ENCODE data around the gene CGNL1.

The CGNL1 gene

DNA sequence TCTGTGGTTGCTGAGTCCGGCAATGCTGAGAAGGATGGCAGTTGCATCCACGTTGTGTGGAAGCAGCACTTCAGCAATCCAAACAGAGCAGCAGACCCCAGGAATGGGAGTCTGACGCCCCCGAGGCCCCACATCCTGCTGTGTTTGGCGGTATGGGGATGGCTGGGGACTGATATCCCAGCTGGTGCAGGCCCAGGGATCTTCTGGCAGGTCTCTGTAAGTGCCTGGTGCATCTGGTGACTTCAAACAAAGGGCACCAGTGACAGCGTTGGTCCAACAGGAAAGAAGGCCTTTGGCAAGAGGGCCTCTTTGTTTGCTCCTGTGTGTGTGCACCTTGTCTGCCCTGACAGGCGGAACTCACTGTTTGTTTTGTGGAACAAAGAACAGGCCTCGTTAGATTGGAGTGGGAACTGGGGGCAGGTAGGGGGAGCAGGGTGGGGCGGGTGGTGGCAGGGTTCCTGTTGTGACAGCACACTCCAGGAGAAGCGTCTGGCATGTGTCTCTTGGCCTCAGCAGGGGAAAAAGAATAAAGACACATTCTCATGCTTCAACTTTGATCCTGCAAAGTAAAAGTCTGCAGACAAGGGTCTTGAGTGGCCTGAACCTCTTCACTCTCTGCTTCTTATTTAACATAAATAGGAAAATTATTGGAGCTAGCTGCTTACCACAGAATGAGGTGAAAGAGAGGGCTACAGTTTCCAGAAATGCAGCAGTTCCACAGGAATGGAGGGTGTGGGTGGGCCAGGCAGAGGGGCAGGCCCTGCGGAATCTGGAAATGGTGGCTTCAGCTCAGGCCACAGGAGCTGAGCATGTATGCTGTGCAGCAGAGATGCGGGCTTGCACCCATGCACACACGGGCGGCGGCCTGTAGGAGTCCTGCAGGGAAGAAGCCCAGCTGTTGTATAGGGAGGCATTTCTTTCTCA is 120.9 kb downstream of the CGNL1 start:
- DNase-seq (ENCODE audit: low spot score): peak; percentile 84

DNA sequence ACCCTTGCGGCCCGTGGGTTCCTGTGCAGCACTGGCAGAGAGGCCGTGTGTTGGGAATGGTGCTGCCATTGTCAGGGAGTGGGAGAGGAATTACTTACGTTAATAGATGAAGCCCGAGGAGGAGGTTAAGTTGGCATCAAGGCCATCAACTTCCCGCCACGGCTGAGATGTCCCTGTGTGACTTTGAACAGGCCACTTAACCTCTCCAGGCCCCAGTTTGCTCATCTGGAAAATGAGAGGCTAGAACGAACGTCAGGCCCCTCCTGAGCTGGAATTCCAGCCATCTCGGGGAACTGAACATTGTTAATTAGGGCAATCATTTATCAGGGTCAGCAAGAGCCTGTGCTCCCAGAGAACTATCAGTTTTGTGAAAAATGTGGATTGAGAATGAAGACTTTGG is 124.0 kb downstream of the CGNL1 start:
- DNase-seq (ENCODE audit: low spot score): no peak

DNA sequence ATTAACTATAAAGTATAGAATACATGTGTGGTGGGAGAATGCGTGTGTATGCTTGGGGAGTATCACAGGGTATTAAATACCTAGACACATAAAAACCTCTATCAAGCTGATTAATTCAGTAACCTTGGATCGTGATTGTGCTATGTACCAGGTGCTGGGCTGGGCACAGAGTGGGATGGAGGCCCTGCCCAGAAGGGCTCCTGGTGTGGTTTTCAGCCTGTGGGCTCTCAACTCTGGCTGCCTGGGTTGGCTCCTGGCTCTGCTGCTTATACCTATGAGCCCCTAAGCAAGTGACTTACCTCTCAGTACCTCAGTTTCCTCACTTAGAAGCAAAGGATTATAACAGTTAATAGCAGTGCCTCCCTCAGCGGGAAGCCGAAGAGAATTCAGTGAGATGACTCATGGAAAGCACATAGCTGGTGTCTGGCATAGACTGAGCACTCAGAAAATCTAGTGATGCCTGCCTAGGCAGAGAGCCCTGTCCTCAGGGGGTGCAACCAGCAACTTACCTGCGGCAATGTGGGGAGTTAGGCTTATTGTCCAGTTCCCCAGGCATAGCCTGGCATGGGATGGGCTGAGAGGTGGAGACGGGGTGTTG is 124.8 kb downstream of the CGNL1 start:
- no peak for DNase-seq (ENCODE audit: low spot score)

DNA sequence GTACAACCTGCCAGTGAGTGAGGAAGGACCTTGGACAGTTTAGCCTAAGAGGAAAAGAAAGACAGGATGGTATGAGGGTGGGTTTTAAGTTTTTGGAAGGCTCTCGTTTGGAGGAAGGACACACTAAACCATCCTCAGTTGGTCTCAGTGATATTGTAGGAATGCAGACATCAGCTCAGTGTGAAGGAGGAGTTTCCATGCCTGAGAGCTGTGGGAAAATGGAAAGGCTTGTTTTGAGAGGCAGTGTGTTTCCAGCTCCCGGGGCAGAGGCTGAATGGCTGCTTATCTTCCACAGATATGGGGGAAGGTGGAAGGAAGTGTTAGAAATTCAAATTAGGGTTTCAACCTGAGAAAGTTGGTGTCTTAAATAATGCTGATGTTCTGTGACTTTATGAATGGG is 125.8 kb downstream of the CGNL1 start:
- DNase-seq (ENCODE audit: low spot score): no peak

DNA sequence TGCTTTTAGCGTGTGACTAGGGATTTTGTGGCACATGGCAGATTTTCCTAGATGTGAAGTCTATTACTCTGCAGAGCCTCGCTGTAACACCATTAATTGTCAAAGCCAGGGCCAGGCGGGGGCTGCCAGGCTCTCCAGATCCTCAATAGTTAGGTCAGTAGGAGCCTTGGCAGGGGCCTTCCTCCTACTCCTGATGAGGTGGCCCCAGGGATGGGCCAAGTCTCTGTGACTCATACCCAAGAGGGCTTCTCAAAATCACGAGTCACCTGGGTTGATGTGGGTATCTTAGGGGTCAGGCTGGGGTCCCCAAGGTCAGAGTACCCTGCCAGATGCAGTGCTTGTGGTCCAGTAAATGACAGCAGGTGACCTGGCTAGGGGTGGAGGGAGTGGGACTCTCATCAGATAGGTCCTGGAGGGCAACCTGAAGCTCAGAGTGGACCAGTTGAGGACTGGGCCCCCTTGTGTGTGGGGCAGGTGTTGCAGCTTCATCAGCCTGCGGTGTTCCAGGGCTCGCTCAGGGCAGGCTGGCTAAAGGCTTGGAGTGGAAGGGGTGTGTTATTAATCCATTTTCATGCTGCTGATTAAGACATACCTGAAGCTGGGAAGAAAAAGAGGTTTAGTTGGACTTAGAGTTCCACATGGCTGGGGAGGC is 126.9 kb downstream of the CGNL1 start:
- DNase-seq (ENCODE audit: low spot score): no peak

DNA sequence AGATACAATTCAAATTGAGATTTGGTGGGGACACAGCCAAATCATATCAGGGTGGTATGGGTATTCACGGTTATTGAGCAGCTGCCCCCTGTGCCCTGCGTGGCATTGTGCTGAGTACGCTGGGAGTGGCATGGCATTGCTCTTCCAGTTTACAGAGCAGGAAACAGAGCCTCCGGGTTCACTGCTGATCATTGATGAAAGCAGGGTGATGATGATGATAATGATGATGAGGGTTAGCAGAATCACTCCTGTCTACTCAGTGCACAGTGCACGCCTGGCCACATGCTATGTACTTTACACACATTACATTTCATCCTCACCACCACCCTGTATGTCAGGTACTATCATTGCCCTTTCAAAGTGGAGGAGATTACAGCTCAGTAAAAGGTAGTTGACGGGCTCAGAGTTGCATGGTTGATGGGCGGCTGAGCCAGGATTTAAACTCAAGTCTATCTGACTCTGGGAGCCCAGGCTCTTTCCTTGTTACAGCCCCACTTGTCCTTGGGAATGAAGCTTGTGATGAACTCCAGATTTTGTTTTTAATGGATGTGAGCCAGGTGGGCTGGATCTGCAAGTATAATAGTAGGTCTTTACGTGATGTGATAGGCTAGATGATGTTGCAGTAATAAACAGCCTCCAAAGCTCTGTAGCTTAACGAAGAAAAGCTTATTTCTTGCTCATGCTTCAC is 127.8 kb downstream of the CGNL1 start:
- DNase-seq (ENCODE audit: low spot score): no peak

DNA sequence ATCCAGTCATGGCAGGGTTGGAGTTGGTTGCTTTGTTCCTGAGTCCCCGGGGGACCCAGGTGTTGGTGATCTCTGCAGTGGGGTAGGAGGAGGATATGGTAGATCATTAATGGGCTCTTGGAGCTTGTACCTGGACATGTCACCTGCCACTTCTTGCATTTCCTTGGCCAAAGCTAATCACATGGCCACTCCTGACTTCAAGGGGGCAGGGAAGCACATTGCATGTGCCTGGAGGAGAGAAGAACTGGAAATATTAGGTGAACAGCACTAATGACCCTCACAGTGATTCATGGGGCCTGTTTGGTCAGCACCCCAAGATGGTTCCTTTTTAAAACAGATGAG is 128.3 kb downstream of the CGNL1 start:
- no peak for DNase-seq (ENCODE audit: low spot score)

DNA sequence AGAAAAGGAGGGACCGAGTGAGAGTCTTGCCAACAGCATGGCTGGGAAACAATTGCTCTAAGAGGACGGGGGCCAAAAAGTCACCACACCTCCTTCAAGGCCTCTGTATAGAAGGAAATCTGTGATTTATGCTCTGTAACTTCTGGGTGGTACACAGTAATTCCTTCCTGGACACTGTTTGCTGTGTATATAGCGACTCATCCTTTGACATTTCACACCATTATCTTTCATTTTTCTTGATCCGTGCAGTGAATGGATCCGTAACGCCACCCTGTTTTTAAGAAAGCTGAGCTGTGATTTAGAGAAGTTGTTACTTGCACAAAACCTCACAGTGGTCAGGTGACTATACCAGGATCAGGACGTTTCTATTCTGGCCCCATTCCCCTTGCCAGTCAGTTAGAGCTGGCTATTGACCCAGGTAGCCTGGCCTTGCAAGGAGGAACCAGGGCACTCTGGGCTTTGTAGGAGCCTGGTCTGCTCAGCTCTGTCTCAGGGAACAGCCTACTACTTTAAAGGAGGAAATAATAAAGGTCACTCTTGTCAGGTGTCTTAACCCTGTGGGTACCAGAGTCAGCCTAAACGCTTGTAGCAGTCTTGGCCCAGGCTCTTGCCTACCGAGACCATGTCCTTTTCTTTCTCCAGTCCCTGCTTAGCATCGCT is 128.9 kb downstream of the CGNL1 start:
- no peak for DNase-seq (ENCODE audit: low spot score)

DNA sequence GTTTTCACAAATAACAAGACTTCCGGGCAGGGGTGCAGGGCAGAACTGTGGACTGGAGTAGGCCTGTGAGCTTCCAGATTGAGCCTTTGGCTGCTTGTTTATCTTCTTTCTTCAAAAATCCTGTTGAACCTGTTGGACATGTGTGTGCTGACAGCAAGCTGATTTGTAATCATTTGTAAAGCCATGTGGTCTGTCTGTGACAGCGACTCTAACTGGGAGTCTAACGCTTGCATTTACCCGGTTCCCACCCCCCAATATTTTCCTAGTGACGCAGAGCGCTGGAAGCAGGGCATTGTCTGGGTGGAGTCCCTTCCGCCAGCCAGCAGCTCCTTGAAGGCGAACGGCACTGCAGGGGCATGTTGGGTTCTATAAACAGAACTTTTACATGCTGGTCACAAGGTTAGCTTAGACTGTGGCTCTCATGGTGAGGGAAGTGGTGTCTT is 129.7 kb downstream of the CGNL1 start:
- DNase-seq (ENCODE audit: low spot score): no peak

DNA sequence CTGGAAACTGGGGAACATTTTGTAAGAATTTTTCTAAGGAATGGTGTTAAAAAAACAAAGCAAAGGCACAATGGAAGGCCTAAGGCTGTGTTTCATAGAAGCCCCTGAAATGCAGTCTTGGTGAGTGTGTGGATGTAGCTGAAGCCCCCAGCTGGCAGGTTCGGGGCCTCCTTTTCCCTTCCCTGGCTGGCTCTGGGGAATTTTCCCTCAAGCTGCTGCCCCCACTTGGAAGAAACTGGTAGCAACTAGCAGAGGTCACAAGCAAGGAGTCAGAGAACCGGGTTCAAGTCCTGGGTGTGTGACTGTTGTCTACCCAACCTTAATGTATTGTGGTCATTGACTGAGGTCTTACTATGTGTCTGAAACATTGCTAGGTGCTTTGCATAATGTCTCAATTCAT is 130.1 kb downstream of the CGNL1 start:
- DNase-seq (ENCODE audit: low spot score): no peak

DNA sequence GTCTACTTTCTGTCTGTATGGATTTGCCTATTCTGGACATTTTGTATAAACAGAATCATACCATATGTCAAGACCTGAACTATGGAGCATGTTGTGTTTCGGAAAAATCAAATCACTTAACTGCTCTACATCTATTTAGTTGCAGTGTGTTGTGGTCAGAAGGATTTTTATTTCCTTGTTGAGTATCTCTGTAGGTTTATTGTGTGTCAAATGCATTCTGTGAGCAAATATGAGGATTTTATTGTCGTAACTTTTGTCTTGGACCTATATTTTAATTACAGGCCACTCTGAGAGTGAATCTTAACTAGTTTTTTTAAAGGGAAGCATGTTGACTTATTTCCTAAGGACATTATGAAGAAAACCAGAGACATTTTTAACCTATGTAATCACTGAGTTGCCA is 130.8 kb downstream of the CGNL1 start:
- no peak for DNase-seq (ENCODE audit: low spot score)

DNA sequence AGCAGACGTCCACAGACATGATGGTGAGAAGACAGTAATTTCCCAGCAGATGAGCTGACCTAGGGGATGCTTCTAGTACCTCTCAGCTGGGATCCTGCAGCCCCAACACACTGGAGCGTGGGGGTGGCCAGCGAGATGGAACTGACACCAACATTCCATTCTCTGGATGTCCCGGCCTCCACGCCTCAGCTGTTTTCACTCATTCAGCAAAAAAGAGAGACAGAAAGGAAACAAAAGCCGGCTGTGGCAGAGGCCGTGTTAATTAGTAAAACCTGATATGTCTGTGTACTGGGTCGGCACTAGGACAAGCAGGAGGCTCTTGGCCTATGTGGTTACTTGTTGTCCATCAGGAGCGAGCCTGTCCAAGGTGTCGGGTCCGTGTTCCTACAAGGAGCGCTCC is 132.8 kb downstream of the CGNL1 start:
- DNase-seq (ENCODE audit: low spot score): no peak

DNA sequence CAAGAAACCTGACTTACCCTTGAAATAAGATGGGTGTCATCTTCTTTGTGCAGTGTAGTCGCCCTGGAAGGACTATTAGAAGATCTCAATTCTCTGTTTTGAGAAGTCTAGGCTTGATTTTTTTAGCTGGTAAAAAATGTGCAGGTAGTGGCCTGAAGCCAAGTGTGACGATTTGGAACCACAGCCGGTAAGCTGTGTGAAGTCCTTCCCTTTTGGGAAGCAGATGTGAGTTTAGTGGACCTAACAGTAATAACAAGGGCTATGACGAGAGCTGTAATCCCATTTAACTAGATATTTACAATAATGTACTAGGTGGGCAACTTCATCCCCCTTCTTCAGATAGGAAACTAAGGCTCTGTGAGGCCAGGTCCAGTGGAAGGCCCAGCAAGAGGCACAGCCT is 133.7 kb downstream of the CGNL1 start:
- DNase-seq (ENCODE audit: low spot score): no peak

DNA sequence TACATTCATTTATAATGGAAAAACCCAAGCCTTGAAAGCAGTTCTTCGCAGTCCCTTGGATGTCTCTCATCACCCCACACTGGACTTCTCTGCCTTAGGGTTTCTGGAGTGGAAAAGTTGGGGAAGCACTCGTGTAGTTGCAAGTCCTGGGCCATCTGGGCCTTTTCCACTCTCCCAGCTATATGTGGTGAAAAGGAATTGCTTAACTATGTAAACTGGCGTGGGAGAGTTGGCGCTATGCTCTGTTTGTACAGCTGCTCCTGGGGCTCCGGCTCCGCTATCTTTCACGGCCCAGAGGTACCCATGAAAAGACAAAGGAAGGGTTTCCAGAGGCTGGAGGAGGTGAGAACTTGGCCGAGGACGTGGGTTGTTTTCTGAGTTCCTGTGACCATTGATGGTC is 134.3 kb downstream of the CGNL1 start:
- peak; percentile 36 for DNase-seq (ENCODE audit: low spot score)

DNA sequence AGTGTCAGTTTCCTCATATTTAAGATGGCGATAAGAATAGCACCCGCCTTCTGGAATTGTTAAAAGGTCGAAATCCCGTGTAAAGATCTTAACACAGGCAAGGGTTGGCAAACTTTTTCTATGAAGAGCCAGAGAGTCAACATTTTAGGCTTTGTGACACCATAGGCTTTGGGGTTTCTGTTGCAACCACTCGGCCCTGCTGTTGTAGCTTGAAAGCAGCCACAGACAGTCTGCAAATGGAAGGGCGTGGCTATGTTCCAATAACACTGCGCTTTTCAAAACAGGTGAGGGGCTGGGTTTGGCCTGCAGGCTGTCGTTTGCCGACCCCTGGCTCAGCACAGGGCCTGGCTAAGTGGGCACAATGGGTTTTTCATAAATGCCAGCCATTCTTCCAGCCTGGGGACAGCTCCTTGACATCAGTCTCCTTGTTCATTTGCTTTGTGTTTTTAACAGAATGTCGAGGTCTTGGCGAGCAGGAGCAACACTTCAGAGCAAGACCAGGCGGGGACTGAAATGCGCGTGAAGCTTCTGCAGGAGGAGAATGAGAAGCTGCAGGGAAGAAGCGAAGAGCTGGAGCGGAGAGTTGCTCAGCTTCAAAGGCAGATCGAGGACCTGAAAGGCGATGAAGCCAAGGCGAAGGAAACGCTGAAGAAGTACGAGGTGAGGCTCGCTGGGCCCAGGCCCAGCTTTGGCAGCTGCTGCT is 140.2 kb downstream of the CGNL1 start:
- peak; percentile 9 for DNase-seq (ENCODE audit: low spot score)

DNA sequence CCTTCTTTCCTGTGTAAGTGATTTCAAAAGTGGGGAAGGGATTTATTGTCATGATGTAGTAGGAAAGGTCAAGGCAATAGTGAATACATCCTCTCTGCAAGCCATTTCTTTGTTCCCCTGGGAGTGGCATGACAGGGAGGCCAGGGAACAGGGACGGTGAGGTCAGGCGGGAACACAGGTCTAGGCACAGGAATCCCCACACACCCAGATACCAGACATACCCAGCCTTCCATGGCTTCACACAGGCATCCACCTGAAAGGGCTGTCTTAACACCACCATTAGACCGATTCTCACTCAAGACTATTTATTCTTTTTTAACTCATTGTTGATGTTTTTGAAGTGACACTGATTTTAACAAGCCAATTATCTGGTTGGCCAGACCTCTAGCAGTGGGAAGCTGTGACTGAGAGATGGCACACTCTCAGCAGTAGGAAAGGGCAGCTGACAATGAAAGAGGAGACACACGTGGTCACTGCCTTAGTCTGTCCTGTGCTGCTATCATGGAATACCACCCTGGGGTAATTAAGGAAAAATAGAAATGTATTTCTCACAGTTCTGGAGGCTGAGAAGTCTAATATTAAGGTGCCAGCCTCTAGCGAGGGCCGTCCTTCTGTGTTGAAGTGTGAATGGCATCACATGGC is 140.8 kb downstream of the CGNL1 start:
- no peak for DNase-seq (ENCODE audit: low spot score)

DNA sequence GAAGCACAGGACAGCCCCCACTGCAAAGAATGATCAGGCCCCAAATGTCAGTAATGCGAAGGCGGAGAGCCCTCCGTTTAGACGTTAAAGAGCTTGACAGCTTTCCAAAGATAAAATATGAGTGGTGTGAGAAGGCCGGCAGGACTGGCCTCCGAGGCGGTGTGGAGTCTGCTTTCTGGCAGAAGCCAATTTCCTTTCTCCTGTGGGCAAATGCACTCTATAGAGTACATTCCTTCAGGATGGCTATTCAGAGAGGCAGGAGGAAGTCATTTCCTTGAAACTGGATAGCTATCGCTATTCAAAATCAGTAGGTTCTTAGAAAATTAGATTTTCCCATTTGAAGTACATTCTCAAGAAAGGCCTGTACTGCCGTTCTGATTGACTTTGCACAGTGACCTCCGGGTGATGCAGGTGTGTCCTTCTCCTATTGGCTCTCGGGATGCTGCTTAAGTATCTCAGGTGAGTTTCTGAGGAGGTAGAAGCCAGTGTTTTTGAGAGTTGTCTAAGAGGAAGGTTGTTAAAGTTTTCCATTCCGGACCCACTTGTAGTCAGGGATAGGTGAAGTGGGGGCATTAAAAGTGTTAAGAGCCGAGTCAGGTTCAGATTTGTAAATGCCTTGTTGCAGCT is 142.6 kb downstream of the CGNL1 start:
- DNase-seq (ENCODE audit: low spot score): no peak

DNA sequence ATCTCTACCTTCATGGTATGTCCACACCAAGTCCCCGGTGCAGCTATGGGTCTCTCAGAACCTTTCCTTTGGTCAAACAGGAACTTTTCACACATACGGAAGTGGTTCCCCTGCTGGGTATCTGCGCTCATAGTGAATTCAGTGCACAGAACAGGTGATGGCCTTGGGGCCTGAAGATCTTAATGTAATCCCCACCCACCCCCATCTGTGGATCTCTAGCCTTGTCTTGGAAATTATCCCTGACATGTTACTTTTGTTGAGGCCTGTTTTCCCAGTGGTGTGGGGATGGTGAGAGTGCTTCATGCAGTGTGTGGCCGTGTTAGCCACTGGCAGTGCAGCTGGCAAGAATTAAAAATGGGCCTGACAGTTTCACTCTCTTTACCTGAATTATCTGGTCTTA is 143.5 kb downstream of the CGNL1 start:
- no peak for DNase-seq (ENCODE audit: low spot score)

DNA sequence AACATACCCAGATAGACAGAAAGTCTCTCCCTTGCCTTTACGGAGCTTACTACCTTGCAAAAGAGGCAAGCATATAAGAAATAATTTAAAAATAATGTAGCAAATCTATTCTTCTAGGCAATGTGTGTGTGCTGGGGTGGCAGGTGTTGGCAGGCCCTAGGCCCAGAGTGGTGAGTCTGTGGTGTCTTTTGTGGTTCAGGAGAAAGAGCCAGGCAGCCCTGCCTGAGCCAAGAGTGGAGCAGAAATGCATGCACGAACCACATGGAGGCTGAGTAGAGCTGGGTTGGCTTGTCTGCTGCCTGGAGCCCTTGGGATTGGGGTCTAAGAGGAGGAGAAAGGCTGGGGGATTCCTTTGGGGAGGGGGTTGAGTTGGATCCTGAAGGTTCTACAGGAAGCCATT is 145.2 kb downstream of the CGNL1 start:
- DNase-seq (ENCODE audit: low spot score): no peak

DNA sequence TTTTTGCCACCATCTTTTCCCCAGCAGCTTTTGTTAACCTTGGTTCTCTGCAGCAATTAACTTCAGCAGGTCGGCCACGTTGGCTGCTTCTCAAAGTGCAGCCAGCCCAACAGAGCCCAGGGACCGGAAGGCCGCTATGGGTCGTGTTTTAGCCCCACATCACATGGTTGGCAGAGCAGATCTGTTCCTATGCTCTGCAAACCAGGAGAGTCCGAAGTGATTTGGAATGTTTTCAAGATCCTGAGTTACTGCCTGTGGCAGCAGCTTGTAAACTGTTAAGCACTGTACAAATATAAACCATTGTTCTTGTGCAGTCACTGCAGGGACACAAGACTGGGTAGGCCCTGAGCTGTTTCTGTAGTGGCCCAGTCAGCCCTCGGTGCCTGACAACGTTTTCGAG is 145.8 kb downstream of the CGNL1 start:
- no peak for DNase-seq (ENCODE audit: low spot score)

DNA sequence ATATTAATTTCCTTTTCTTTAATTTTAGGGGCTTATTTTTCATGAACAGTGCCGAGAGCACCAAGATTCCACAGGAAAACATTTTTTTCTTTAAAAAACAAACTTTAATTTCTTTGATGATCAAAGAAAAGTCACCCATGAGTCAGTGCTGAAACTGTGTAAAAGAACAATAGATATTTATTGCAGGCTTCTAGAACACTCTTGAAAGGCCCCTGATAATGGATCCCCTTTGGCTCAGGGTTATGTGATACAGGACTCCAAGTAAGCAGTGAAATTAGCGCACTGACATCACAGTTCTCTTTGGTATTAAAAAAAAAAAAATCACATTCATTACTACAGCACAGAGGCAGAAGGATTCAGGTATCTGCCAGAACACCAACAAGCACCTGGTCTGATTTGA is 149.3 kb downstream of the CGNL1 start:
- no peak for DNase-seq (ENCODE audit: low spot score)
